Measurements from ENCODE around the gene ZBTB16.
A peak's percentile ranks its signal among the peaks of the same experiment; 100 is the strongest.

The ZBTB16 gene

GRCh38 chr11:114290503-114291235 lies 231.2 kb downstream of the ZBTB16 start:
- no peak for DNase-seq

GRCh38 chr11:114291381-114291780 lies 231.9 kb downstream of the ZBTB16 start:
- DNase-seq = no peak

- peak; percentile 78 for DNase-seq
These were observed 232.6 kb downstream of the ZBTB16 start for GRCh38 chr11:114291842-114292680.

GRCh38 chr11:114293201-114293711 lies 233.7 kb downstream of the ZBTB16 start:
- DNase-seq = no peak

GRCh38 chr11:114295676-114296604 lies 236.4 kb downstream of the ZBTB16 start, which contains the start of gene NNMT:
Gene NNMT, plus strand, starts transcription at chr11:114296399. Its CDS starts 158 bp downstream, at chr11:114296557.
- DNase-seq = peak; percentile 92

- peak; percentile 80 for DNase-seq
These were observed 237.3 kb downstream of the ZBTB16 start for GRCh38 chr11:114296605-114297372.

GRCh38 chr11:114297806-114298709 lies 238.5 kb downstream of the ZBTB16 start:
- no peak for DNase-seq

GRCh38 chr11:114298710-114299109 lies 239.2 kb downstream of the ZBTB16 start:
- DNase-seq = no peak

Data from kidney glomerular epithelial cell (primary cell).